Spleen (tissue), 11 donors: ENCODE data around the gene SRGAP1. TPM values are rescaled to one million over a fixed set of nuclear protein-coding genes. Genes with fewer than 3 reads are reported as not detected.

Source experiments
- DNase-seq: peaks from one replicate; pipeline ENCODE4 v3.0.0-alpha.2; 2020
- H3K27ac ChIP-seq, 8 donors: fragments of 200-600 bp; sonication (generic) in 7 of 8; 1 replicate in 4 of 8; 2 replicates in 4 of 8; pipeline versions ENCODE4 v1.5.0 to v1.8.0; 2016 to 2021; ENCODE audit warnings: inconsistent platforms in 4 of 8, mild to moderate bottlenecking in 4 of 8, moderate library complexity in 1 of 8
- H3K27me3 ChIP-seq, 7 donors: fragments of 200-600 bp; sonication (generic) in 6 of 7; replicated peaks in 1 of 7; 1 replicate in 4 of 7; 2 replicates in 3 of 7; pipeline versions ENCODE4 v1.5.0 to v1.8.0; 2016 to 2021; ENCODE audit warnings: inconsistent platforms in 3 of 7, mild to moderate bottlenecking in 1 of 7
- H3K36me3 ChIP-seq, 6 donors: fragments of 200-600 bp; sonication (generic) in 5 of 6; 1 replicate in 4 of 6; 2 replicates in 2 of 6; pipeline versions ENCODE4 v1.5.0 to v1.8.0; 2016 to 2021; ENCODE audit warnings: inconsistent platforms in 2 of 6
- H3K4me1 ChIP-seq, 6 donors: fragments of 200-600 bp; sonication (generic) in 5 of 6; 1 replicate in 3 of 6; 2 replicates in 3 of 6; pipeline versions ENCODE4 v1.5.0 to v1.8.0; 2016 to 2021; ENCODE audit warnings: inconsistent platforms in 3 of 6
- H3K4me3 ChIP-seq, 8 donors: fragments of 200-600 bp; sonication (generic) in 7 of 8; 1 replicate in 4 of 8; 2 replicates in 4 of 8; pipeline versions ENCODE4 v1.5.0 to v1.8.0; 2016 to 2021; ENCODE audit warnings: inconsistent platforms in 4 of 8, mild to moderate bottlenecking in 4 of 8, moderate library complexity in 2 of 8
- H3K9me3 ChIP-seq, 8 donors: fragments of 200-600 bp; sonication (generic) in 7 of 8; 1 replicate in 4 of 8; 2 replicates in 4 of 8; pipeline versions ENCODE4 v1.5.0 to v1.8.0; 2016 to 2021; ENCODE audit warnings: inconsistent platforms in 4 of 8
- POLR2A ChIP-seq, 3 donors: fragments of 450-650 bp; IDR thresholded peaks; one replicate each; pipeline ENCODE4 v1.5.1; 2017; ENCODE audit warnings: antibody characterized with exemption in 3 of 3, mild to moderate bottlenecking in 1 of 3
- POLR2AphosphoS5 ChIP-seq, 3 donors: sonication (generic); formaldehyde crosslinking; IDR thresholded peaks; one replicate each; pipeline ENCODE4 v1.5.1; 2017; ENCODE audit warnings: antibody characterized with exemption in 3 of 3
- WGBS, 5 donors: extraction: QIAGEN DNeasy Blood & Tissue Kit in 3 of 5; methylation state at CpG; one replicate each; pipeline versions ENCODE4 v1.1.5 to v1.1.7; 2013 to 2018; 5-methylcytosine and 5-hydroxymethylcytosine counted together
- intact Hi-C: fragments of 100-400 bp; cut with DNase I; formaldehyde crosslinking; loops from one replicate; pipeline ENCODE4 v1.15.0; 2023; ENCODE audit warnings: low total_unique reads
- polyA plus RNA-seq, 3 donors: library from polyadenylated mRNA; stranded (reverse); fragments of 200-250 nt; gene quantifications; one replicate each; pipeline ENCODE4 v1.2.1, GENCODE V29; 2013
- total RNA-seq, 7 donors: library from RNA; depleted of rRNA in 3 of 7; stranded (reverse); fragments of >200 nt in 3 of 7; fragmentation: NEBNext Ultra II Directional in 4 of 7; extraction: Animal tissue kit (Norgen Biotek cat#: 25700) in 4 of 7; gene quantifications; one replicate each; pipeline versions ENCODE4 v1.1.0 to v1.2.1, GENCODE V29; 2016 to 2021
- TF ChIP-seq, protein P1 (sequence below), 11 experiments: fragments of 200-600 bp in 7 of 11; fragments of 450-650 bp in 4 of 11; sonication (generic) in 4 of 11; IDR thresholded peaks in 8 of 11; conservative IDR thresholded peaks in 3 of 11; 1 replicate in 7 of 11; 2 replicates in 4 of 11; pipeline versions ENCODE4 v1.4.0 to v1.8.0; 2016 to 2021; ENCODE audit warnings: antibody characterized with exemption in 11 of 11, inconsistent platforms in 4 of 11, mild to moderate bottlenecking in 1 of 11
- donor health status: healthy with polysubstance abuse.
- donor health status: DM: no; HTN: no; CAD: no; lungs with moderate emphysema.
- donor health status: DM: no; HTN: no; CAD: no.
- donor health status: Bipolar disorder and iron deficiency.
- donor health status: healthy.
- donor health status: DM: no; HTN: no; CAD: no.
- donor health status: DM: yes; HTN: yes; CAD: no.

Gene SRGAP1
- total and polyA plus RNA-seq, 10 donors = 0.37 to 20.1 (median 13.4) TPM

DNA sequence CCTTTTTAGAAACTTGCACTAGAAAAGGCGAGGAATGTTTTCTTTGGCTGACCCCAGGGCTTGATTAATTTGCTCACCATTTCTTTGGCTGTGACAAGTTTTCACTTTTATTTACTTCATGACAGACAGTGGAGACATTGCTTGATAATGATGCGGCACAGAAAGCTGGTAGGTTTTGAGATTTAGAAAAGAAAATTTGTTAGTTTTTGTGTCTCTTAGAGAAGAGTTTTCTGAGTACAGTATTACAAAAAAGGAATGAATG lies 18.4 kb downstream of the SRGAP1 start:
- no peaks in the 10 kb centered on the region for H3K27me3 ChIP-seq
- WGBS, 5 donors = 83 to 94% (median 90%) methylated on average over 2 of the region's 2 CpGs
- intact Hi-C loops = no loop called here
- no peak for DNase-seq
- no peaks in the 10 kb centered on the region for H3K36me3 ChIP-seq
- peaks cover 0 to 12% (median 0%) of the 10 kb centered on the region in 6 donors for H3K4me1 ChIP-seq
- no peak overlapping the region for H3K4me3 ChIP-seq
- no peak overlapping the region for H3K27ac ChIP-seq
- TF ChIP-seq POLR2A (IDR thresholded peaks at IDR 0.05) (no peak), POLR2AphosphoS5 (IDR thresholded peaks at IDR 0.05) (no peak)
- TF ChIP-seq, protein P1, sequence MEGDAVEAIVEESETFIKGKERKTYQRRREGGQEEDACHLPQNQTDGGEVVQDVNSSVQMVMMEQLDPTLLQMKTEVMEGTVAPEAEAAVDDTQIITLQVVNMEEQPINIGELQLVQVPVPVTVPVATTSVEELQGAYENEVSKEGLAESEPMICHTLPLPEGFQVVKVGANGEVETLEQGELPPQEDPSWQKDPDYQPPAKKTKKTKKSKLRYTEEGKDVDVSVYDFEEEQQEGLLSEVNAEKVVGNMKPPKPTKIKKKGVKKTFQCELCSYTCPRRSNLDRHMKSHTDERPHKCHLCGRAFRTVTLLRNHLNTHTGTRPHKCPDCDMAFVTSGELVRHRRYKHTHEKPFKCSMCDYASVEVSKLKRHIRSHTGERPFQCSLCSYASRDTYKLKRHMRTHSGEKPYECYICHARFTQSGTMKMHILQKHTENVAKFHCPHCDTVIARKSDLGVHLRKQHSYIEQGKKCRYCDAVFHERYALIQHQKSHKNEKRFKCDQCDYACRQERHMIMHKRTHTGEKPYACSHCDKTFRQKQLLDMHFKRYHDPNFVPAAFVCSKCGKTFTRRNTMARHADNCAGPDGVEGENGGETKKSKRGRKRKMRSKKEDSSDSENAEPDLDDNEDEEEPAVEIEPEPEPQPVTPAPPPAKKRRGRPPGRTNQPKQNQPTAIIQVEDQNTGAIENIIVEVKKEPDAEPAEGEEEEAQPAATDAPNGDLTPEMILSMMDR (IDR thresholded peaks at IDR 0.05 in 8 of 11, conservative IDR thresholded peaks at IDR 0.05 in 3 of 11) = no peak
- no peaks in the 10 kb centered on the region for H3K9me3 ChIP-seq

GRCh38 chr12:63863658-63864453 lies 19.4 kb downstream of the SRGAP1 start:
- TF ChIP-seq POLR2AphosphoS5 (IDR thresholded peaks at IDR 0.05) (no peak), POLR2A (IDR thresholded peaks at IDR 0.05) (no peak)
- TF ChIP-seq, protein P1 (IDR thresholded peaks at IDR 0.05 in 8 of 11, conservative IDR thresholded peaks at IDR 0.05 in 3 of 11) = no peak
- H3K9me3 ChIP-seq = no peaks in the 10 kb centered on the region
- intact Hi-C loops = no loop called here

GRCh38 chr12:63864454-63864706 lies 19.9 kb downstream of the SRGAP1 start:
- Histone ChIP-seq H3K27me3 (no peaks in the 10 kb centered on the region), H3K36me3 (no peaks in the 10 kb centered on the region), H3K4me3 (no peak overlapping the region), H3K27ac (no peak overlapping the region), H3K4me1 (peaks cover 0 to 12% (median 0%) of the 10 kb centered on the region in 6 donors), H3K9me3 (no peaks in the 10 kb centered on the region)
- TF ChIP-seq POLR2AphosphoS5 (IDR thresholded peaks at IDR 0.05) = no peak
- TF ChIP-seq POLR2A (IDR thresholded peaks at IDR 0.05) = no peak
- TF ChIP-seq, protein P1 (IDR thresholded peaks at IDR 0.05 in 8 of 11, conservative IDR thresholded peaks at IDR 0.05 in 3 of 11) = no peak
- intact Hi-C loops = no loop called here
- DNase-seq = no peak

More at GRCh38 chr12:63863658-63864453, 19.4 kb downstream of the SRGAP1 start:
- WGBS, 5 donors = 83 to 91% (median 85%) methylated on average over 5 of the region's 5 CpGs
- H3K36me3 ChIP-seq = no peaks in the 10 kb centered on the region
- H3K4me3 ChIP-seq = no peak overlapping the region
- H3K4me1 ChIP-seq = peaks cover 0 to 12% (median 0%) of the 10 kb centered on the region in 6 donors
- H3K27ac ChIP-seq = no peak overlapping the region
- H3K27me3 ChIP-seq = no peaks in the 10 kb centered on the region
- no peak for DNase-seq

DNA sequence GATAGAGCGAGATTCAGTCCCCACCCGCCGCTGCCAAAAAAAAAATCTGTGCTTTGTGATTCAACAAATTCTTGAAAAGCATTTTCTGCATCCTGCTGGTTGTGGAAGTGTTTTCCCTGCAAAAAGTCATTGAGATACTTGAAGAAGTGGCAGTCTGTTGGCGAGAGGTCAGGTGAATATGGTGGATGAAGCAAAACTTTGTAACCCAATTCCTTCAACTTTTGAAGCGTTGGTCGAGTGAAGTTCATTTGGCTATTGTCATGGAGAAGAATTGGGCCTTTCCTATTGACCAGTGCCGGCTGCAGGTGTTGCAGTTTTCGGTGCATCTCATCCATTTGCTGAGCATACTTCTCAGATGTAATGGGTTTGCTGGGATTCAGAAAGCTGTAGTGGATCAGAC lies 20.9 kb downstream of the SRGAP1 start:
- H3K4me3 ChIP-seq = no peak overlapping the region
- H3K9me3 ChIP-seq = no peaks in the 10 kb centered on the region
- H3K4me1 ChIP-seq = peaks cover 0 to 12% (median 0%) of the 10 kb centered on the region in 6 donors
- no peak for TF ChIP-seq POLR2A (IDR thresholded peaks at IDR 0.05)
- no peak for TF ChIP-seq POLR2AphosphoS5 (IDR thresholded peaks at IDR 0.05)
- TF ChIP-seq, protein P1 (IDR thresholded peaks at IDR 0.05 in 8 of 11, conservative IDR thresholded peaks at IDR 0.05 in 3 of 11) = no peak
- no peak for DNase-seq
- no peak overlapping the region for H3K27ac ChIP-seq
- no peaks in the 10 kb centered on the region for H3K27me3 ChIP-seq
- 92 to 97% (median 95%) methylated on average over 8 of the region's 8 CpGs for WGBS, 5 donors
- H3K36me3 ChIP-seq = no peaks in the 10 kb centered on the region
- intact Hi-C loops = no loop called here
